ENCODE measurements around the gene TRAF7. TPM values are rescaled to one million over a fixed set of nuclear protein-coding genes. Genes with fewer than 3 reads are reported as not detected.

Gene TRAF7
- total and polyA plus RNA-seq, 2 of the 13 experiments (the other 11 are each of a cell fraction or from before 2014, with no cell fraction given): 47.9 to 65.6 TPM

DNA sequence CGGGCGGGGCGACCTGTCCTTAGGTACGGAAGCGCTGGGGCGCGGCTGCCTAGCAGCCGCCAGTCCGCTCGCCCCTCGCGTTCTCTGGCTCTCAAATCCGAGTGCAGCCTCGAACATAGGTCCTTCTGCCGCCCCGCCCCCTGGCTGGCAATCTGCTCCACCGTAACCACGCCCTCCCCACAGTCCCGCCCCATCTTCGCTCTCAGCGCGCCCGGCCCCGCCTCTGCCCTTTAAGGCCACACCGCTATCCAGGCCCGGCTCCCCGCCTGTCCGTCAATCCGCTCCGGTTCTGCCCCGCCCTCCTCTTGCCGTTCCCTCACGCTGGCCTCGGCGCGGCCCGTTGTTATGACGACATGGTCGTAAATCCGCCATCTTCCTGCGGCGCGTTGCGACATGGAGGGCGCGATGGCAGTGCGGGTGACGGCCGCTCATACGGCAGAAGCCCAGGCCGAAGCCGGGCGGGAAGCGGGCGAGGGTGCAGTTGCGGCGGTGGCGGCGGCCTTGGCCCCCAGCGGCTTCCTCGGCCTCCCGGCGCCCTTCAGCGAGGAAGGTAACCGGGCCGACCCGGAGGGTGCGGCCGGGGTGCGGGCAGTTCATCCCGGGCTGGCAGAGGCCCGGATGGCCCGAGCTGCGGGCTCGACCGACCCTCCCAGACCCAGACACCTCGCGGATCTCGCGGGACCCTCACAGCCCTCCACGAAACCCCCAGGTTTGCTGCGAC lies 67.8 kb downstream of the TRAF7 start, which contains the start of gene E4F1 (continued):
- TF ChIP-seq MYC (CRISPR knock-in tag; IDR thresholded peaks at IDR 0.05; ENCODE audit: borderline replicate concordance) (peak; percentile 94), NONO (IDR thresholded peaks at IDR 0.05) (no peak), NONO (CRISPR knock-in tag; conservative IDR thresholded peaks at IDR 0.05) (peak; percentile 98), NFE2L1 (CRISPR knock-in tag; IDR thresholded peaks at IDR 0.05; ENCODE audit: borderline replicate concordance) (no peak), STAT5B (CRISPR knock-in tag; IDR thresholded peaks at IDR 0.05) (no peak), ZFP36L2 (CRISPR knock-in tag; IDR thresholded peaks at IDR 0.05) (no peak), FOSL1 (CRISPR knock-in tag; IDR thresholded peaks at IDR 0.05; ENCODE audit: borderline replicate concordance) (no peak), GTF2F1 (IDR thresholded peaks at IDR 0.05; ENCODE audit: low read length) (no peak), ZNF749 (CRISPR knock-in tag; IDR thresholded peaks at IDR 0.05; ENCODE audit: borderline replicate concordance) (peak; percentile 78; the same call in 1 of the 2 replicates), HOXA7 (CRISPR knock-in tag; IDR thresholded peaks at IDR 0.05) (no peak), TBP (CRISPR knock-in tag; IDR thresholded peaks at IDR 0.05) (no peak), ZNF660 (CRISPR knock-in tag; IDR thresholded peaks at IDR 0.05; ENCODE audit: borderline replicate concordance, low read depth) (no peak), PCBP2 (optimal IDR thresholded peaks at IDR 0.05; ENCODE audit: low read depth, low read length, poor library complexity, severe bottlenecking) (no peak), SMARCC2 (IDR thresholded peaks at IDR 0.05) (no peak), CENPX (CRISPR knock-in tag; IDR thresholded peaks at IDR 0.05) (no peak)
- TF ChIP-seq, protein P1, sequence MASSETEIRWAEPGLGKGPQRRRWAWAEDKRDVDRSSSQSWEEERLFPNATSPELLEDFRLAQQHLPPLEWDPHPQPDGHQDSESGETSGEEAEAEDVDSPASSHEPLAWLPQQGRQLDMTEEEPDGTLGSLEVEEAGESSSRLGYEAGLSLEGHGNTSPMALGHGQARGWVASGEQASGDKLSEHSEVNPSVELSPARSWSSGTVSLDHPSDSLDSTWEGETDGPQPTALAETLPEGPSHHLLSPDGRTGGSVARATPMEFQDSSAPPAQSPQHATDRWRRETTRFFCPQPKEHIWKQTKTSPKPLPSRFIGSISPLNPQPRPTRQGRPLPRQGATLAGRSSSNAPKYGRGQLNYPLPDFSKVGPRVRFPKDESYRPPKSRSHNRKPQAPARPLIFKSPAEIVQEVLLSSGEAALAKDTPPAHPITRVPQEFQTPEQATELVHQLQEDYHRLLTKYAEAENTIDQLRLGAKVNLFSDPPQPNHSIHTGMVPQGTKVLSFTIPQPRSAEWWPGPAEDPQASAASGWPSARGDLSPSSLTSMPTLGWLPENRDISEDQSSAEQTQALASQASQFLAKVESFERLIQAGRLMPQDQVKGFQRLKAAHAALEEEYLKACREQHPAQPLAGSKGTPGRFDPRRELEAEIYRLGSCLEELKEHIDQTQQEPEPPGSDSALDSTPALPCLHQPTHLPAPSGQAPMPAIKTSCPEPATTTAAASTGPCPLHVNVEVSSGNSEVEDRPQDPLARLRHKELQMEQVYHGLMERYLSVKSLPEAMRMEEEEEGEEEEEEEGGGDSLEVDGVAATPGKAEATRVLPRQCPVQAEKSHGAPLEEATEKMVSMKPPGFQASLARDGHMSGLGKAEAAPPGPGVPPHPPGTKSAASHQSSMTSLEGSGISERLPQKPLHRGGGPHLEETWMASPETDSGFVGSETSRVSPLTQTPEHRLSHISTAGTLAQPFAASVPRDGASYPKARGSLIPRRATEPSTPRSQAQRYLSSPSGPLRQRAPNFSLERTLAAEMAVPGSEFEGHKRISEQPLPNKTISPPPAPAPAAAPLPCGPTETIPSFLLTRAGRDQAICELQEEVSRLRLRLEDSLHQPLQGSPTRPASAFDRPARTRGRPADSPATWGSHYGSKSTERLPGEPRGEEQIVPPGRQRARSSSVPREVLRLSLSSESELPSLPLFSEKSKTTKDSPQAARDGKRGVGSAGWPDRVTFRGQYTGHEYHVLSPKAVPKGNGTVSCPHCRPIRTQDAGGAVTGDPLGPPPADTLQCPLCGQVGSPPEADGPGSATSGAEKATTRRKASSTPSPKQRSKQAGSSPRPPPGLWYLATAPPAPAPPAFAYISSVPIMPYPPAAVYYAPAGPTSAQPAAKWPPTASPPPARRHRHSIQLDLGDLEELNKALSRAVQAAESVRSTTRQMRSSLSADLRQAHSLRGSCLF (CRISPR knock-in tag; IDR thresholded peaks at IDR 0.05; ENCODE audit: borderline replicate concordance): no peak
- TF ChIP-seq, protein P2, sequence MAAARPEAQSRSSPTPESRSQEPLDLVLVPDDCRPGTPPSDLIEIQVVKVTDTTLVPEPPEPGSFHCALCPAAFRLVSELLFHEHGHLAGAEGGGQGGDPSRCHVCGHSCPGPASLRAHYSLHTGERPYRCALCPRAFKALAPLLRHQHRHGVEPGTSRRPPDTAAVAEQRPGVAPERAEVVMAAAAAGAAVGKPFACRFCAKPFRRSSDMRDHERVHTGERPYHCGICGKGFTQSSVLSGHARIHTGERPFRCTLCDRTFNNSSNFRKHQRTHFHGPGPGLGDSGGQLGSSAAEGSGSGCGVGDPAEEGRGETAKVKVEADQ (CRISPR knock-in tag; IDR thresholded peaks at IDR 0.05; ENCODE audit: borderline replicate concordance): peak; percentile 87
- TF ChIP-seq, protein P3, sequence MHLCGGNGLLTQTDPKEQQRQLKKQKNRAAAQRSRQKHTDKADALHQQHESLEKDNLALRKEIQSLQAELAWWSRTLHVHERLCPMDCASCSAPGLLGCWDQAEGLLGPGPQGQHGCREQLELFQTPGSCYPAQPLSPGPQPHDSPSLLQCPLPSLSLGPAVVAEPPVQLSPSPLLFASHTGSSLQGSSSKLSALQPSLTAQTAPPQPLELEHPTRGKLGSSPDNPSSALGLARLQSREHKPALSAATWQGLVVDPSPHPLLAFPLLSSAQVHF (CRISPR knock-in tag; IDR thresholded peaks at IDR 0.05): no peak
- TF ChIP-seq, protein P4, sequence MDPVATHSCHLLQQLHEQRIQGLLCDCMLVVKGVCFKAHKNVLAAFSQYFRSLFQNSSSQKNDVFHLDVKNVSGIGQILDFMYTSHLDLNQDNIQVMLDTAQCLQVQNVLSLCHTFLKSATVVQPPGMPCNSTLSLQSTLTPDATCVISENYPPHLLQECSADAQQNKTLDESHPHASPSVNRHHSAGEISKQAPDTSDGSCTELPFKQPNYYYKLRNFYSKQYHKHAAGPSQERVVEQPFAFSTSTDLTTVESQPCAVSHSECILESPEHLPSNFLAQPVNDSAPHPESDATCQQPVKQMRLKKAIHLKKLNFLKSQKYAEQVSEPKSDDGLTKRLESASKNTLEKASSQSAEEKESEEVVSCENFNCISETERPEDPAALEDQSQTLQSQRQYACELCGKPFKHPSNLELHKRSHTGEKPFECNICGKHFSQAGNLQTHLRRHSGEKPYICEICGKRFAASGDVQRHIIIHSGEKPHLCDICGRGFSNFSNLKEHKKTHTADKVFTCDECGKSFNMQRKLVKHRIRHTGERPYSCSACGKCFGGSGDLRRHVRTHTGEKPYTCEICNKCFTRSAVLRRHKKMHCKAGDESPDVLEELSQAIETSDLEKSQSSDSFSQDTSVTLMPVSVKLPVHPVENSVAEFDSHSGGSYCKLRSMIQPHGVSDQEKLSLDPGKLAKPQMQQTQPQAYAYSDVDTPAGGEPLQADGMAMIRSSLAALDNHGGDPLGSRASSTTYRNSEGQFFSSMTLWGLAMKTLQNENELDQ (CRISPR knock-in tag; IDR thresholded peaks at IDR 0.05; ENCODE audit: borderline replicate concordance): peak; percentile 68; the same call in 1 of the 2 replicates
